ENCODE measurements around the gene SNX5.

- no peak for TF ChIP-seq SETDB1 (CRISPR knock-in tag; IDR thresholded peaks at IDR 0.05; ENCODE audit: borderline replicate concordance)
- TF ChIP-seq ZNF234 (CRISPR knock-in tag; conservative IDR thresholded peaks at IDR 0.05) = no peak
- TF ChIP-seq CTCF (CRISPR knock-in tag; IDR thresholded peaks at IDR 0.05) = peak; percentile 58
- TF ChIP-seq FOXA1 (IDR thresholded peaks at IDR 0.05) = no peak
- TF ChIP-seq FOXA1 (CRISPR knock-in tag; IDR thresholded peaks at IDR 0.05) = peak; percentile 92
Observed at GRCh38 chr20:17896771-17897369, 71.7 kb downstream of the SNX5 start.
